Measurements from ENCODE around the gene CEBPA. TPM values are rescaled to one million over a fixed set of nuclear protein-coding genes. Genes with fewer than 3 reads are reported as not detected.

CEBPA gene
- polyA plus RNA-seq, 1 donor (not counting 4 experiments of a cell fraction or from before 2014, with no cell fraction given) = 3.6 TPM

- peaks cover 23% of the 10 kb centered on the region for H3K4me1 ChIP-seq (ENCODE audit: control insufficient read depth, extremely low read depth, insufficient read depth, low read length)
- no peak overlapping the region for H3K9ac ChIP-seq (ENCODE audit: control insufficient read depth, extremely low read depth, insufficient read depth, low read length)
- H3K27me3 ChIP-seq (ENCODE audit: control insufficient read depth, extremely low read depth, insufficient read depth, low read length) = no peaks in the 10 kb centered on the region
- TF ChIP-seq EZH2 (IDR thresholded peaks at IDR 0.05; ENCODE audit: low read length) (no peak), CTCF (optimal IDR thresholded peaks at IDR 0.05 in 1 of 3, IDR thresholded peaks at IDR 0.05 in 1 of 3, conservative IDR thresholded peaks at IDR 0.05 in 1 of 3; ENCODE audit: extremely low read depth in 1 of 3, insufficient read depth in 2 of 3, low read length in 3 of 3) (no peak)
- no peaks in the 10 kb centered on the region for H3K9me1 ChIP-seq (ENCODE audit: control insufficient read depth, extremely low read depth, insufficient read depth, low read length)
- H3K9me3 ChIP-seq (ENCODE audit: control insufficient read depth, low read depth, low read length) = no peaks in the 10 kb centered on the region
- FAIRE-seq = no peak
- no peaks in the 10 kb centered on the region for H3K36me3 ChIP-seq (ENCODE audit: control insufficient read depth in 2 of 2, extremely low read depth in 1 of 2, insufficient read depth in 2 of 2, low read length in 2 of 2)
- H3K4me3 ChIP-seq (ENCODE audit: control insufficient read depth in 2 of 3, extremely low read depth in 1 of 3, insufficient read depth in 2 of 3, low read depth in 1 of 3, low read length in 3 of 3) = no peak overlapping the region
- H3K4me2 ChIP-seq (ENCODE audit: control insufficient read depth, extremely low read depth, insufficient read depth, low read depth, low read length) = no peak overlapping the region
- no peaks in the 10 kb centered on the region for H4K20me1 ChIP-seq (ENCODE audit: control insufficient read depth, extremely low read depth, insufficient read depth, low read length)
- H3K79me2 ChIP-seq (ENCODE audit: control insufficient read depth, insufficient read depth, low read length) = no peaks in the 10 kb centered on the region
- dilution Hi-C loops (cut with MboI; ENCODE audit: extremely low pct_ligation_motif_present, low sequenced_read_pairs) = no loop called here
- no peak for DNase-seq (ENCODE audit: low read depth, low spot score)
- H3K27ac ChIP-seq (ENCODE audit: control insufficient read depth, insufficient read depth, low read length) = no peak overlapping the region
- no peak overlapping the region for H2AFZ ChIP-seq (ENCODE audit: control insufficient read depth, low read length)
Observed at GRCh38 chr19:33286899-33287298, 15.4 kb downstream of the CEBPA start.

GRCh38 chr19:33285441-33285927 is 16.9 kb downstream of the CEBPA start:
- Histone ChIP-seq H3K27me3 (ENCODE audit: control insufficient read depth, extremely low read depth, insufficient read depth, low read length) (no peaks in the 10 kb centered on the region), H3K4me1 (ENCODE audit: control insufficient read depth, extremely low read depth, insufficient read depth, low read length) (peaks cover 8% of the 10 kb centered on the region), H3K4me2 (ENCODE audit: control insufficient read depth, extremely low read depth, insufficient read depth, low read depth, low read length) (no peak overlapping the region), H3K79me2 (ENCODE audit: control insufficient read depth, insufficient read depth, low read length) (no peaks in the 10 kb centered on the region), H3K4me3 (ENCODE audit: control insufficient read depth in 2 of 3, extremely low read depth in 1 of 3, insufficient read depth in 2 of 3, low read depth in 1 of 3, low read length in 3 of 3) (no peak overlapping the region), H3K9me1 (ENCODE audit: control insufficient read depth, extremely low read depth, insufficient read depth, low read length) (no peaks in the 10 kb centered on the region), H3K27ac (ENCODE audit: control insufficient read depth, insufficient read depth, low read length) (no peak overlapping the region), H3K36me3 (ENCODE audit: control insufficient read depth in 2 of 2, extremely low read depth in 1 of 2, insufficient read depth in 2 of 2, low read length in 2 of 2) (no peaks in the 10 kb centered on the region), H2AFZ (ENCODE audit: control insufficient read depth, low read length) (no peak overlapping the region), H3K9ac (ENCODE audit: control insufficient read depth, extremely low read depth, insufficient read depth, low read length) (no peak overlapping the region), H4K20me1 (ENCODE audit: control insufficient read depth, extremely low read depth, insufficient read depth, low read length) (no peaks in the 10 kb centered on the region), H3K9me3 (ENCODE audit: control insufficient read depth, low read depth, low read length) (no peaks in the 10 kb centered on the region)
- DNase-seq (ENCODE audit: low read depth, low spot score) = no peak
- FAIRE-seq = no peak
- TF ChIP-seq EZH2 (IDR thresholded peaks at IDR 0.05; ENCODE audit: low read length) = no peak
- TF ChIP-seq CTCF (optimal IDR thresholded peaks at IDR 0.05 in 1 of 3, IDR thresholded peaks at IDR 0.05 in 1 of 3, conservative IDR thresholded peaks at IDR 0.05 in 1 of 3; ENCODE audit: extremely low read depth in 1 of 3, insufficient read depth in 2 of 3, low read length in 3 of 3) = no peak
- dilution Hi-C loops (cut with MboI; ENCODE audit: extremely low pct_ligation_motif_present, low sequenced_read_pairs) = no loop called here
